MM.1S (cell line): ENCODE data around the gene NLRP3.

Experiments used
- DNase-seq: peaks from one replicate; pipeline ENCODE4 v3.0.0-alpha.2; 2015
- H2AFZ ChIP-seq: fragments of 300-600 bp; sonication (generic); 2 replicates; pipeline ENCODE4 v1.6.0; 2016; ENCODE audit warnings: antibody characterized with exemption, low read length
- H3F3A ChIP-seq: fragments of 300-600 bp; sonication (generic); 2 replicates; pipeline ENCODE4 v1.6.1; 2016; ENCODE audit warnings: mild to moderate bottlenecking, antibody characterized with exemption, low read length, moderate library complexity, mixed read lengths; ENCODE audit not compliant: insufficient read depth
- H3K27ac ChIP-seq: fragments of 300-600 bp; sonication (generic); 2 replicates; pipeline ENCODE4 v1.5.1; 2016; ENCODE audit warnings: mild to moderate bottlenecking, low read length
- H3K27me3 ChIP-seq: fragments of 300-600 bp; sonication (generic); replicated peaks from 2 replicates; pipeline ENCODE4 v1.6.0; 2016; ENCODE audit warnings: low read length; ENCODE audit not compliant: insufficient read depth
- H3K36me3 ChIP-seq: fragments of 300-600 bp; sonication (generic); replicated peaks from 2 replicates; pipeline ENCODE4 v1.6.1; 2016; ENCODE audit warnings: mild to moderate bottlenecking, low read length, mixed read lengths; ENCODE audit not compliant: insufficient read depth
- H3K4me1 ChIP-seq: fragments of 300-600 bp; sonication (generic); 2 replicates; pipeline ENCODE4 v1.6.1; 2016; ENCODE audit warnings: low read length, mixed read lengths
- H3K4me2 ChIP-seq: fragments of 300-600 bp; sonication (generic); 2 replicates; pipeline ENCODE4 v1.6.0; 2016; ENCODE audit warnings: low read depth, low read length
- H3K4me3 ChIP-seq: fragments of 300-600 bp; sonication (generic); 2 replicates; pipeline ENCODE4 v1.5.1; 2016; ENCODE audit warnings: low read length, mixed read lengths
- H3K79me2 ChIP-seq: fragments of 300-600 bp; sonication (generic); 2 replicates; pipeline ENCODE4 v1.6.1; 2016; ENCODE audit warnings: mixed run types, low read length, mixed read lengths
- H3K9ac ChIP-seq: fragments of 300-600 bp; sonication (generic); 2 replicates; pipeline ENCODE4 v1.6.1; 2016; ENCODE audit warnings: low read length, mixed read lengths
- H3K9me2 ChIP-seq: fragments of 300-600 bp; sonication (generic); replicated peaks from 2 replicates; pipeline ENCODE4 v1.6.1; 2016; ENCODE audit warnings: mild to moderate bottlenecking, low read length, mixed read lengths; ENCODE audit not compliant: insufficient read depth
- H3K9me3 ChIP-seq: fragments of 300-600 bp; sonication (generic); replicated peaks from 2 replicates; pipeline ENCODE4 v1.6.1; 2016; ENCODE audit warnings: mild to moderate bottlenecking, low read length, mixed read lengths; ENCODE audit not compliant: insufficient read depth
- H4K20me1 ChIP-seq: fragments of 300-600 bp; sonication (generic); 2 replicates; pipeline ENCODE4 v1.6.1; 2016; ENCODE audit warnings: mild to moderate bottlenecking, low read length, moderate library complexity, mixed read lengths; ENCODE audit not compliant: insufficient read depth
- CTCF ChIP-seq: fragments of 300-600 bp; sonication (generic); IDR thresholded peaks from 2 replicates; pipeline ENCODE4 v1.5.1; 2016; ENCODE audit warnings: antibody characterized with exemption, low read length, mixed read lengths
- EZH2 ChIP-seq: fragments of 300-600 bp; sonication (generic); optimal IDR thresholded peaks from 2 replicates; pipeline ENCODE3; 2017; ENCODE audit warnings: low read depth, mild to moderate bottlenecking, antibody characterized with exemption, low read length, mixed read lengths
- EZH2phosphoT487 ChIP-seq: fragments of 300-600 bp; sonication (generic); IDR thresholded peaks from 2 replicates; pipeline ENCODE4 v1.6.1; 2018; ENCODE audit warnings: antibody characterized with exemption, low read length

Gene NLRP3

GRCh38 chr1:247367786-247368422 is 48.1 kb upstream of the NLRP3 start:
- Histone ChIP-seq H3K27me3 (no peaks in the 10 kb centered on the region), H3K79me2 (no peaks in the 10 kb centered on the region), H4K20me1 (no peaks in the 10 kb centered on the region), H3K4me1 (no peaks in the 10 kb centered on the region), H3K9me2 (no peaks in the 10 kb centered on the region), H3K9ac (no peak overlapping the region), H3K4me3 (no peak overlapping the region), H3K36me3 (no peaks in the 10 kb centered on the region), H3F3A (no peaks in the 10 kb centered on the region), H3K9me3 (no peaks in the 10 kb centered on the region), H3K27ac (no peak overlapping the region), H3K4me2 (no peak overlapping the region), H2AFZ (no peak overlapping the region)
- DNase-seq: no peak
- no peak for TF ChIP-seq EZH2
- no peak for TF ChIP-seq EZH2phosphoT487
- TF ChIP-seq CTCF: no peak

GRCh38 chr1:247368490-247369145 is 47.4 kb upstream of the NLRP3 start:
- Histone ChIP-seq H3K79me2 (no peaks in the 10 kb centered on the region), H3K4me1 (no peaks in the 10 kb centered on the region), H3K36me3 (no peaks in the 10 kb centered on the region), H3K4me2 (no peak overlapping the region), H2AFZ (no peak overlapping the region), H3K9ac (no peak overlapping the region), H3K4me3 (no peak overlapping the region), H3K9me3 (no peaks in the 10 kb centered on the region), H3K27me3 (no peaks in the 10 kb centered on the region), H3K27ac (no peak overlapping the region), H4K20me1 (no peaks in the 10 kb centered on the region), H3K9me2 (no peaks in the 10 kb centered on the region), H3F3A (no peaks in the 10 kb centered on the region)
- TF ChIP-seq EZH2 (no peak), EZH2phosphoT487 (no peak), CTCF (no peak)
- DNase-seq: no peak

DNA sequence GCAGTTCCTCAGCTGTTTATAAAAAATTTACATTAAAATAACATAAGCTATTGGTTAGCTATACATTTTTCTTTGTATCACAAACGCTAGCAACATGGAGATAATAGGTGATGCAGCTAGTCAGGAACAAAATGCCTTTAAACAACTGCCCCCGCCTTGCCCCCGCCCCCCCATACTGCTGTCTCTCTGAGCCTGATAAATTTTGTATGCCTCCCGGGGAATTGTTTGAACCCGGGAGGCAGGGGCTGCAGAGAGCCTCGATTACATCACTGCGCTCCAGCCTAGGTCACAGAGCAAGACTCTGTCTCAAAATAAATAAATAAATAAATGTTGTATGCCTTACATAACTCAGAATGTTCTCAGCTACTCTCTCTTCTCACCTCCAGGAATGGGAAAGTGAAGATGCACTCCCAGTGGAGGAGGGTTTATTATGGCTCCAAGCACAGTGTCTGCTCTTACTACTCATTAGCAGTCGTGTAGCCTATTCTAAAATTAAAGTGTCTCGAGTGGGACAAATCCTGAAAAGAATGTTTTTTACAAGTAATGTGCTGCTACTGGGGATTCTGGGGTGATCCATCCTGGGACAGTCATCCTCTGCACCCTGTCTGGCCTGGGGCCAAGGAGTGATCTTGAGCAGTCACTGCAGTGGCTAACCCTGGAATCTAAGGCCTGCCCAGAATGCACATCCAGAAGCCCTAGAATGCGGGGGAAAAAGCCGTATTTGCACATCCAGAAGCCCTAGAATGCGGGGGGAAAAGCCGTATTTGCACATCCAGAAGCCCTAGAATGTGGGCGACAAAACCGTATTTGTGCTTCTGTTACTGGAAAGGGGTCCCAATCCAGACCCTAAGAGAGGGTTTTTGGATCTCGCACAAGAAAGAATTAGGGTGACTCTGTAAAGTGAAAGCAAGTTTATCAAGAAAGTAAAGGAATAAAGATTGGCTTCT is 44.9 kb upstream of the NLRP3 start:
- Histone ChIP-seq H3K36me3 (no peaks in the 10 kb centered on the region), H3K9me3 (no peaks in the 10 kb centered on the region), H4K20me1 (no peaks in the 10 kb centered on the region), H3F3A (no peaks in the 10 kb centered on the region), H3K79me2 (no peaks in the 10 kb centered on the region), H3K9me2 (no peaks in the 10 kb centered on the region), H3K27me3 (no peaks in the 10 kb centered on the region), H3K4me3 (no peak overlapping the region), H3K27ac (no peak overlapping the region), H3K4me2 (no peak overlapping the region), H2AFZ (no peak overlapping the region), H3K4me1 (no peaks in the 10 kb centered on the region), H3K9ac (no peak overlapping the region)
- TF ChIP-seq EZH2phosphoT487 (no peak), EZH2 (no peak), CTCF (no peak)
- no peak for DNase-seq
